Right atrium auricular region (tissue), 2 donors: ENCODE data around the gene EPYC. TPM values are rescaled to one million over a fixed set of nuclear protein-coding genes. Genes with fewer than 3 reads are reported as not detected.

Source experiments
- DNase-seq: peaks from one replicate; pipeline ENCODE4 v3.0.0-alpha.2; 2019; ENCODE audit warnings: low spot score
- H3K27ac ChIP-seq, 2 donors: fragments of 200-600 bp; sonication (generic); 1 replicate in 1 of 2; 2 replicates in 1 of 2; pipeline ENCODE4 v1.5.1; 2016 to 2019
- H3K27me3 ChIP-seq, 2 donors: fragments of 200-600 bp; sonication (generic); one replicate each; pipeline versions ENCODE4 v1.5.1 to v1.6.0; 2017 to 2019
- H3K36me3 ChIP-seq: fragments of 200-600 bp; sonication (generic); one replicate; pipeline ENCODE4 v1.5.1; 2016
- H3K4me1 ChIP-seq, 2 donors: fragments of 200-600 bp; sonication (generic); one replicate each; pipeline versions ENCODE4 v1.5.1 to v1.6.0; 2017 to 2019
- H3K4me3 ChIP-seq, 2 donors: fragments of 200-600 bp; sonication (generic); 1 replicate in 1 of 2; 2 replicates in 1 of 2; pipeline ENCODE4 v1.5.1; 2017 to 2019; ENCODE audit warnings: mild to moderate bottlenecking in 1 of 2, moderate library complexity in 1 of 2
- H3K9me3 ChIP-seq, 2 donors: fragments of 200-600 bp; sonication (generic); one replicate each; pipeline ENCODE4 v1.5.1; 2019
- total RNA-seq, 2 donors: library from RNA; depleted of rRNA; stranded (reverse); fragments of >200 nt; gene quantifications; one replicate each; pipeline ENCODE4 v1.1.0, GENCODE V29; 2016
- TF ChIP-seq, protein P1 (sequence below), 2 donors: fragments of 200-600 bp; sonication (generic); IDR thresholded peaks; one replicate each; pipeline ENCODE4 v1.5.1; 2019; ENCODE audit warnings: antibody characterized with exemption in 2 of 2

The EPYC gene
- total RNA-seq, 2 donors from 2014 or later: not detected

DNA sequence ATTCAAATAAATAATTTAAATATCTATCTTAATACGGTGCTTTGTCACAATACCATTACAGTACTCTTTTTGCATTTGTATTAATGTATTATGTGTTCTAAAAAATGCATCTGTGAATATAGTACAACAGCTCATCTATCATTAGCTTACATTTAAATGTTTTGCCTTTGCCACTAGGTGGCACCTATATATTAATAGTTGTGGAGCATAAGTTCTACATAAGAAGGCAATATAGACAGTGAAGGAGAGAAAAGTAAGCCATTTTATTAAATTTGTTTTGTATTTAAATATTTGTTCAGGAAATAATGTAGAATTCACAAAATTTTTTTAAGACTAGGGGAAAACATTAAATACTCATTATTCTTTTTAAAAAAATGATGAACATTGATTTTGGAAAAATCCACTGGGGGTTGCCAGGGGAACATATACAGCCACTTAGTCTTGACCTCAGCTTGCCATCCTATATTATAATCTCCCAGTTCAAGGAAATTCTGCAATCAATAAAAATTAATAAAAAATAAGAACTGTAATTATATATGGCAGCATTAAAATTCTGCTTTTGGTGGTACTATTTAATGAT is 59.6 kb downstream of the EPYC start:
- no peaks in the 10 kb centered on the region for H3K36me3 ChIP-seq

DNA sequence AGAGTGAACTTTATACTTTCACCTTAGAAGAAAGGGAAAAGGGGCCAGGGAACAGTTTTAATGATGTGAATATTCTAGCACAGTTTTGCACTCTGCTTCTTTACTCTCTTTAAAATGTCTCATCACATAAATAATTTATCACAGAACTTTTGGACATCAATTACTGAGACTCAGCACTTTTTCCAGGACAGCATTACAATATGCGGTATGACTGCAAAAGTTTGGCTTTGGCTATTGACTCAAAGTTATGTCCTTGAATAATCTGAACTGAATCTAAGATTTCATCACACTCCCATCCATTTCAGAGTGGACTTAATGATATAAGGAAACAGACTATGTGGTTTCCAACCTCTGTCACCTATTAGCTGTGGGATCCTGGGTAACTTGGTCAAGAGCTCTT is 61.5 kb downstream of the EPYC start:
- H3K4me3 ChIP-seq: no peak overlapping the region
- no peaks in the 10 kb centered on the region for H3K4me1 ChIP-seq
- no peaks in the 10 kb centered on the region for H3K36me3 ChIP-seq
- no peaks in the 10 kb centered on the region for H3K9me3 ChIP-seq
- no peaks in the 10 kb centered on the region for H3K27me3 ChIP-seq
- DNase-seq: no peak
- no peak overlapping the region for H3K27ac ChIP-seq
- TF ChIP-seq, protein P1, sequence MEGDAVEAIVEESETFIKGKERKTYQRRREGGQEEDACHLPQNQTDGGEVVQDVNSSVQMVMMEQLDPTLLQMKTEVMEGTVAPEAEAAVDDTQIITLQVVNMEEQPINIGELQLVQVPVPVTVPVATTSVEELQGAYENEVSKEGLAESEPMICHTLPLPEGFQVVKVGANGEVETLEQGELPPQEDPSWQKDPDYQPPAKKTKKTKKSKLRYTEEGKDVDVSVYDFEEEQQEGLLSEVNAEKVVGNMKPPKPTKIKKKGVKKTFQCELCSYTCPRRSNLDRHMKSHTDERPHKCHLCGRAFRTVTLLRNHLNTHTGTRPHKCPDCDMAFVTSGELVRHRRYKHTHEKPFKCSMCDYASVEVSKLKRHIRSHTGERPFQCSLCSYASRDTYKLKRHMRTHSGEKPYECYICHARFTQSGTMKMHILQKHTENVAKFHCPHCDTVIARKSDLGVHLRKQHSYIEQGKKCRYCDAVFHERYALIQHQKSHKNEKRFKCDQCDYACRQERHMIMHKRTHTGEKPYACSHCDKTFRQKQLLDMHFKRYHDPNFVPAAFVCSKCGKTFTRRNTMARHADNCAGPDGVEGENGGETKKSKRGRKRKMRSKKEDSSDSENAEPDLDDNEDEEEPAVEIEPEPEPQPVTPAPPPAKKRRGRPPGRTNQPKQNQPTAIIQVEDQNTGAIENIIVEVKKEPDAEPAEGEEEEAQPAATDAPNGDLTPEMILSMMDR (IDR thresholded peaks at IDR 0.05): no peak

More for the DNA sequence above, 59.6 kb downstream of the EPYC start:
- TF ChIP-seq, protein P1 (IDR thresholded peaks at IDR 0.05): peak; percentile 24 to 55
- no peak for DNase-seq
- Histone ChIP-seq H3K9me3 (no peaks in the 10 kb centered on the region), H3K4me3 (no peak overlapping the region), H3K4me1 (no peaks in the 10 kb centered on the region), H3K27me3 (no peaks in the 10 kb centered on the region), H3K27ac (no peak overlapping the region)

DNA sequence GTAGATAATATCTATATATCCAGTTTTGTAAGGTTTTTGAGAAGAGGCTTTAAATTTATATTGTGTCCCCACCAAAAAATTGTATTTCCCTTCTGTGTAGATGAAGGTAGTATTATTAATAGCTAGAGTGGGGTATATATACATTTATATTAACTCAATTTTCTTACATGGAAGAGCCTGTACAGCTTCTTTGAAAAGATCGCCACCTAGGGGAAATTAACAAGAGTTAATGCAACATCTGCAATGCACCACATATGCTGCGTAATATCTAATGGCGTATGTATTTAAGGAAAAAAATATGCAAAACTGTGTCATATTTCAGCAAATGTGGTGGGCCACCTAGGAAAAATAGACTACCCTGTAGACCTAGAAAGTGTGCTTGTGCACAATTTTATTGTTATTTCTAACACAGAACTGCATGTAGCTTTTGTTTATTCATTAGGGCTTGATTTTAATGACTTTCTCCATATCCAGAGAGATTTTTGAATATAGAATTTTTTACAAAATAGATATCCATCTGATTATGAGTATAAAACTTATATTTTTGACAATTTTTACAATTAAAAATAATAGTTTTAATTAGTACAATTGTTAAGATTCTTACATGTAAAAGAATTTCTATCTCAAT is 63.8 kb downstream of the EPYC start:
- Histone ChIP-seq H3K9me3 (no peaks in the 10 kb centered on the region), H3K27ac (no peak overlapping the region), H3K4me1 (no peaks in the 10 kb centered on the region), H3K36me3 (no peaks in the 10 kb centered on the region), H3K27me3 (no peaks in the 10 kb centered on the region), H3K4me3 (no peak overlapping the region)
- no peak for DNase-seq
- TF ChIP-seq, protein P1 (IDR thresholded peaks at IDR 0.05): peak; percentile 20 to 65

DNA sequence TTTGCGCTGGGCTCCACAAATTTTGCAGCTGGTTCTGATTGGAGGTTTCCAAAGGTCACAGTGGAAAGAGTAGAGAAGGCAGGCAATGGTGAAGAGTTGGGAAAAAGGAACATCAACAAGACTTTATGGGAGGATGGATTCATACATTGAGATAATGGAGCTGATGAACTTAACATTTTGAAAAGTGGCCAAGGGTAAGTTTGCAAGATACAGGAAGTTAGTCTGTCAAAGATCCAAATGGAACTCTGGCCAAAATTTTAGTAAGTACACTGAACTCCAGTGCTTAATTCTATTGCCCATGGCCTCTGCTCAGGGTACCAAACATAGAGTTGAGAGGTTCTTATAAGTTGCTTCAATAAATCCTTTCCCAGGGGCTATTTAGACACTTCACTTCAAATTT is 65.4 kb downstream of the EPYC start:
- Histone ChIP-seq H3K27ac (no peak overlapping the region), H3K36me3 (no peaks in the 10 kb centered on the region), H3K4me3 (no peak overlapping the region), H3K27me3 (no peaks in the 10 kb centered on the region), H3K4me1 (no peaks in the 10 kb centered on the region), H3K9me3 (no peaks in the 10 kb centered on the region)
- no peak for DNase-seq
- TF ChIP-seq, protein P1 (IDR thresholded peaks at IDR 0.05): no peak

DNA sequence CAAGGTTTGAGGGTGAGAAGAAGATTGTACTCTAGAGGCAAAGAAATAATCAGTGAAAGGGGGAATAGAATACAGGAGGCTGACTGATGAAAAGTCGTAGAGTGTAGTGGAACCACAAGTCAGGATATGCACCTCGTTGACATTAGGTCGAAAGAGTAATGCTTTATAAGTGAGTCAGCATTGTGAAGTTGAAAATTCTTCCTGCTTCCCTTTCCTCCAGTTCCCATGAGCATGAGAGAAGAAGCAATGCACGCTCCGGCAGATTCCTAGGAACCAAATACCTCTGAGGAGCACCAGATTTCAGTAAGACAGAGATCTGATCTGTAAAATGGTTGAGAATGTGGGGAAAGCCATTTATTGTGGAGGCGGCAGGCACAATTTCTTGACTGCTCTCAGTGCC is 66.3 kb downstream of the EPYC start:
- no peak overlapping the region for H3K27ac ChIP-seq
- no peaks in the 10 kb centered on the region for H3K9me3 ChIP-seq
- no peaks in the 10 kb centered on the region for H3K36me3 ChIP-seq
- H3K27me3 ChIP-seq: no peaks in the 10 kb centered on the region
- H3K4me3 ChIP-seq: no peak overlapping the region
- no peaks in the 10 kb centered on the region for H3K4me1 ChIP-seq
- TF ChIP-seq, protein P1 (IDR thresholded peaks at IDR 0.05): no peak
- DNase-seq: no peak

DNA sequence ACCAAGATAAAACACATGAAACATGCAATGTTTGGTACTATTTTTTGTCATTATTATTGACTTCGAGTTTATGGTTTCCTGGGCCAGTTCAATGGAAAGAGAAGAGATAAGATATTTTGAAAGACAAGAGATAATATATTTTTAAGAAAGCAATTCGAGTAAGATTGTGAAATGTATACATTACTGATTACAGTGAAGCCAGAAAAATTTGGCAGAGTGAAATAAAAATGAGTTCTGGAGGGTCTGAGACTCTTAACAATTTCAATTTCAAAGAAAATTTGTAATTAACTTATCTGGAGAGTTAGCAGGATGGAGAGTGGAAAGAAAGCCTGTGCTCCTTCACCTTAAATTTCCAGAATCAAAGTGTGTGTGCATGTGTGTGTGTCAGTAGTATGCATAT is 67.1 kb downstream of the EPYC start:
- Histone ChIP-seq H3K36me3 (no peaks in the 10 kb centered on the region), H3K4me3 (no peak overlapping the region), H3K4me1 (no peaks in the 10 kb centered on the region), H3K27ac (no peak overlapping the region), H3K27me3 (no peaks in the 10 kb centered on the region), H3K9me3 (no peaks in the 10 kb centered on the region)
- DNase-seq: no peak
- TF ChIP-seq, protein P1 (IDR thresholded peaks at IDR 0.05): no peak
